ENCODE results near the gene C6orf136. TPM values are rescaled to one million over a fixed set of nuclear protein-coding genes. Genes with fewer than 3 reads are reported as not detected.
A peak's percentile ranks its signal among the peaks of the same experiment; 100 is the strongest.

Gene C6orf136
- total and polyA plus RNA-seq, 12 donors: 39.8 to 134 (median 53.3) TPM

DNA sequence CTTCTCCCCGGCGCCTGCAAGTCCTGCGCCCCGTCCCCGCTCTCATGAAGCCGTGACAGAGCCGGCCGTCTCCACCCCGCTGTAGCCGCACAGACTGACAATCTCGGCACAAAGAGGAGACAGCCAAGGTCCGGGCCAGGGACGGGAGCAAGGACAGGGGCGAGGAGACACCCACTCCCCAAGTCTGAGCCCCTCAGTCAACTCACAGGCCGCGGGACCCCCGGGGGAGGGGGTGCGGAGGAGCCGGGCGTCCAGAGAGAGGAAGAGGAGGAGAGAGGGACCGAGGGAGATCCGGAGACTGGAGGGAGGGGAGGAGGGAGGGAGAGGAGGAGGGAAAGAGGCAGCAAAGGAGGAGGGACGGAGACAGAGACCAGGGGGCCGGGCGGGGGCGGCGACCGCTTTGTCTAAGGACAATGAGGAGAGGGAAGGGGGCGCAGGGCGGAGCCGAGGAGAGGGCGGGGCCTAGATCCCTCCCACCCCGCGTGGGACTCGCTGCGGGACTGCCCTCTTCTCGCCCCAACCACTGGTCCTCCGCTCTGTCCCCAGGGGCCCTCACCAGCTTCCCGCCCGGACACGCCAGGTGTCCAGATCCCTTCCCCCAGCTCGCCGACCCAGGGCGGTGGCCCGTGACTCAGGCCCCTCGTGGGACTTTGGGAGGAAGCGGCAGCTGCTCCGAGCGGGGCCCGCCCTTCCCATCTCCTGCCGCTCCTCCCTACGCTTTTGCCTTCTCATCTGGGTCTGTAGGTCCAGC lies 40.1 kb downstream of the C6orf136 start:
- WGBS, 2 donors: 0 to 1% methylated on average over 45 to 52 of the region's 52 CpGs
- Histone ChIP-seq H3K36me3 (peaks cover 0 to 6% (median 0%) of the 10 kb centered on the region in 9 donors), H3K9me3 (no peaks in the 10 kb centered on the region), H3K4me1 (peaks cover 20 to 80% (median 58%) of the 10 kb centered on the region in 9 donors), H3K27me3 (no peaks in the 10 kb centered on the region), H3K27ac (peak overlapping the region; percentile 94 to 100 (median 98)), H3K4me3 (peak overlapping the region; percentile 44 to 90 (median 80))
- intact Hi-C loops (cut with DNase I): loop anchor here in 7 of 10 donors (1.0 to 10.0 kb wide), 4 partner anchors 30 to 198 kb away; partner anchors contain the start of genes TUBB (in 5 of the 7), DDR1 (in 1 of the 7), MDC1 (in 1 of the 7) and MRPS18B (in 1 of the 7)
- no peak for TF ChIP-seq CTCF (IDR thresholded peaks at IDR 0.05)
- DNase-seq: peak; percentile 96 to 98
- peak; percentile 73 to 87 (median 80) for ATAC-seq

DNA sequence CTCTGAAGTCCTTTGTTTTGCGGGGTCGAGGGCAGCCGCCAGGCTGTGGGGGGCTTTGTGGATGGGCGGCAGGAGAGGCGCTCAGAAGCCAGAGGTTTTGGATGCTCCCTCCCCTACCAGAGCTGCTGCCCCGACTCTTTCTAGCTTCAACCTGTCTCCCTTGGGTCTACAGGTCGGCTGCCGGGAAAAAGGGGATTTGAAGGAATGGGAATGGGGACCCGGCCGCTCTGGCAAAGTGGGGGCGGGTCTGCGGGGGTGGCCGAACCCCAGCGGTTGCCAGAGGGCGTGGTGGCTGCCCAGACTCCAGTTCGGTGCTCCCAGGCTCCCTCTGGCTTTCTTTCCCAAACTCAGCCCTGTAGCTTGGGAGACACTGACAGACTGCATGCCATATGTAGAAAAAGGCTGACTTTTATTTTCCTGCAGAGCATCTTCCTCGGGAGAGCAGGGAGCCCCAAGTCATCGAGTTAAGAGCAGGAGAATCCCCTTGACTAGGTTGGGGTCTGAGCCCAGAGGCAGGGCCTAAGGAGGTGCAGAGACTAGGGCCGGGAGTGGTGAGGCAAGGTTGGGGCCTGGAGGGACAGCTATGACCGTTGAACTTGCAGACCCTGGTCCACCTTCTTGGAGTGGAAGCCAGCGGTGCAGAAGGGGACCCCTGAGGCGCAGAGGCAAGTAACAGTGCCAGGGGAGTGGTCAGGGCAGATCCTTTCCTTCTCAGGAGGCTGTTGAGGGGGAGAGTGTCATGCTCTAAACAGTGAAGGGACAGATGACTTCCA lies 40.9 kb downstream of the C6orf136 start:
- TF ChIP-seq CTCF (IDR thresholded peaks at IDR 0.05): peak in 7 of 9 donors; percentile 12 to 60 (median 34)
- Histone ChIP-seq H3K27me3 (no peaks in the 10 kb centered on the region), H3K4me3 (peak overlapping the region; percentile 44 to 90 (median 80)), H3K4me1 (peaks cover 17 to 72% (median 51%) of the 10 kb centered on the region in 9 donors), H3K27ac (peak overlapping the region; percentile 94 to 100 (median 98)), H3K36me3 (peaks cover 0 to 6% (median 0%) of the 10 kb centered on the region in 9 donors), H3K9me3 (no peaks in the 10 kb centered on the region)
- peak; percentile 42 to 63 for DNase-seq
- intact Hi-C loops (cut with DNase I): loop anchor here in 7 of 10 donors (1.0 to 10.0 kb wide), 4 partner anchors 29 to 197 kb away; partner anchors contain the start of genes TUBB (in 5 of the 7), DDR1 (in 1 of the 7), MDC1 (in 1 of the 7) and MRPS18B (in 1 of the 7)
- WGBS, 2 donors: 11 to 12% methylated on average over 22 of the region's 22 CpGs
- ATAC-seq: peak in 2 of 8 donors; percentile 9 to 16

DNA sequence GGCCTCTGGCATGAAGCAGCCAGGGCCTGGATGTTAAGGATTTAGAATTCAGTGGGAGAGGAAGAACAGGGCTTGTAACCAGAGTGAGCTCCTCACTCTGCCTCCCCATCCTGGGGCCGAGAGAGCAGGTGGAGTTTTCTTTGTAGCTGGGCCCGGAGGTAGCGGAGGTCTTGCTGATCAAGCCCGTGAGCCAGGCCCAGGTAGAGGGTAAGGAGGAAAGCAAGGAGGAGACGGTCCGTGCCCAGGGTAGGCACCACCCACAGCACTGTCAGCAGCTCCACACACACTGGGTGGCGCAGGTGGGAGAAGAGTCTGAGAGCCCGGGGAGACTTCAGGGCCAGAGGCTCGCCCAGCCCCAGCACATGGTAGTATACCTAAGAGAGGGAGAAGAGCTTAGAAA lies 41.6 kb downstream of the C6orf136 start:
- TF ChIP-seq CTCF (IDR thresholded peaks at IDR 0.05): no peak
- no peak for ATAC-seq
- no peak for DNase-seq
- Histone ChIP-seq H3K4me3 (peak overlapping the region; percentile 44 to 90 (median 80)), H3K9me3 (no peaks in the 10 kb centered on the region), H3K27me3 (no peaks in the 10 kb centered on the region), H3K36me3 (no peaks in the 10 kb centered on the region), H3K4me1 (peaks cover 17 to 65% (median 44%) of the 10 kb centered on the region in 9 donors), H3K27ac (peak overlapping the region; percentile 94 to 100 (median 98))
- 72 to 84% methylated on average over 9 of the region's 9 CpGs for WGBS, 2 donors
- intact Hi-C loops (cut with DNase I): loop anchor here in 2 of 10 donors (5.0 to 10.0 kb wide), 2 partner anchors 71 to 196 kb away; partner anchors contain the start of genes DDR1 (in 1 of the 2), MRPS18B (in 1 of the 2) and PPP1R10 (in 1 of the 2)

Measured in heart right ventricle (tissue), 16 donors.